HG03139 (cell line): ENCODE results near the gene ZNF470.
A peak's percentile ranks its signal among the peaks of the same experiment; 100 is the strongest.

Source experiments
- ATAC-seq: cut with Tn5 transposase; IDR thresholded peaks from one replicate; pipeline ENCODE4 v1.9.1; 2021; ENCODE audit not compliant: unreplicated experiment

ZNF470 gene

DNA sequence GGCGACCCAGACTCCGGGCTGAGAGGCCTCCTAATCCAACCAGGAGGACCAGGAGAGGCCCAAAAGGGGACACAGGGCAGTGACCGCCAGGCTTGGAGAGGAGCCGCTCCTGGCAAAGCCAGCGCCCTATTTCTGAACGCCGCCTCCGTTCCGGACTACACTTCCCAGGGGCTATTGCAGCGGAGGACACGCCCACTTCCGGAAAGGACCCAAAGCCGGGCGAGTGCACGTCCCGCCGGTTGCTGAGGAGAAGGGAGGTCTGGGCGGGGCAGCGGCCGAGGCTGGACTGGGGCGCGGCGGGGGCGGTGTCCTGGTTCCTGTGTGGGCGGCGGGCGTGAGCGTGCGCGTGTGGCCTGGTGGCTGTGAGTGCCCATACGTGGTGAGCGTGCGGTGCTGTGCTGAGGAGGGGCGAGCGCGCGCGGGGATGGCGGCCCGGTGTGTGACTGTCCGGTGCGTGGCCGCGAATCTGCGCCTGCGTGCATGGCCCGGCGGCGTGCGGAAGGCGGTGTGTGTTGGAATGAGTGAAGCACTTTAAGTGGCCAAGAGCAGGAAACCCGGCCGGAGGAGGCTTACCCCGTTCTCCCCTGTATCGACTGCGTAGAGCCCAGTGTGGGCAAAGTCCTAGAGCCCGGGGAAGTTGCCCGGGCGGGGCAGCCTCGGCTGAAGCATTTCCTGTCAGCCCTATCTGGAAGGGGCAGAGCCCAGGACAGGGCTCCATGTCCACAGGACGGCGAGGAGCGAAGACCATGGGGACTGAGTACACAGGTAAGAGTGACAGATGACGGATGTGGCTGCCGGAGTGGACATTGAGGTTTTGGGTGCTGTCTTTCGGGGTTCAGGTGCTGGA, at the start of gene ZNF470:
Gene ZNF470, plus strand, starts transcription at position 195 of the 847 bp plus-strand sequence. CDS start 2,844 bp downstream, outside the sequence.
- peak; percentile 99 for ATAC-seq

DNA sequence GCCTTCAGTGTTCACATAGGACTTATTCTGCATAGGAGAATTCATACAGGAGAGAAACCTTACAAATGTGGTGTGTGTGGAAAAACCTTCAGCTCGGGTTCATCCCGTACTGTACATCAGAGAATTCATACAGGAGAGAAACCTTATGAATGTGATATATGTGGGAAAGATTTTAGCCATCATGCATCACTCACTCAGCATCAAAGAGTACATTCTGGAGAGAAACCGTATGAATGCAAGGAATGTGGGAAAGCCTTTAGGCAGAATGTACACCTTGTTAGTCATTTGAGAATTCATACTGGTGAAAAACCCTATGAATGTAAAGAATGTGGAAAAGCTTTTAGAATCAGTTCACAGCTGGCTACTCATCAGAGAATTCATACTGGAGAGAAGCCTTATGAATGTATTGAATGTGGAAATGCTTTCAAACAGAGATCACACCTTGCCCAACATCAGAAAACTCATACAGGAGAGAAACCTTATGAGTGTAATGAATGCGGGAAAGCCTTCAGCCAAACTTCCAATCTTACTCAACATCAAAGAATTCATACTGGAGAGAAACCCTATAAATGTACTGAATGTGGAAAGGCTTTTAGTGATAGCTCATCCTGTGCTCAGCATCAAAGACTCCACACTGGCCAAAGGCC, 41.9 kb upstream of the ZNF470 start:
- ATAC-seq, result no peak

DNA sequence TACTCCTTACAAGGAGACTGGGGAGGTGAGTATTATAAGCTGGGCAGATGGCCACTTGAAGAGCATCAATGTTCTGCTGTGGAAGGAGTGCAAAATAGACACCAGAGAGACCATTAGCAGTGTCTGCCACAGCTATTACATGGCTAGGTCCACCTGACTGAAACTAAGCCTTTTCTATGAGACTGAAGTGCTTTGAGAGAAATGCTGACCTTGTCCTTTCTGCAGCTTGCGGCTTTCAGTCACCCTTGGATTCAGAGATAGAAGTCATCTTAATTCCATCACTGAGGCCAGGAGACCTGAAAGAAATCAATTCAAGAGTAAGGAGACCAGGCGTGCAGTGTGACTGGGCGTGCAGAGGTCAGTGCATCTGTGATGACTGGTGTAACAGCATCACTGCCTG, 29.8 kb upstream of the ZNF470 start:
- no peak for ATAC-seq

DNA sequence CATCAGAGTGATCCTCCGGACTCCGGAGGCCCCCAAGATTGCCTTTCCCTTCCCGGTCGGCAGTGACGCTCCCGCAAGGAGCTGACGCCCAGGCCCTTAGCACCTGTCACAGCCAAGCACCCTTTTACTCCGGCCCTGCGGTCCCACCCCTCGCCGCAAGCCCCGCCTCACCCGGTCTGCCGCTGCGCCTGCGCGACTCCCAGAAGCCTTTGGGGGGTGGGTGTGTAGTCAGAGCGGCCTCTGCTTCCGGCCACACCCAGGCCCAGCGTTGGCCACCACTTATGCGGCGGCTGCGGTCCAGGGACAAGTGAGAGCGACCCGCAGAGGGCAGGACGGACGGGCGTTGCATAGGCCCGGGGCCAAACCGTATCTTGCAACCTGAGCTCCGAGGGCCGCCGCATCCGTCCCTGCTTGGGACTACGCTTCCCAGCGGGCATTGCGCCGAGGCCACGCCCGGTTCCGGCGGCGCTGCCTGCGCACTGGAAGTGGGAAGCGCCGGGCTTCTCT, 29.0 kb upstream of the ZNF470 start:
- ATAC-seq, result peak; percentile 86

DNA sequence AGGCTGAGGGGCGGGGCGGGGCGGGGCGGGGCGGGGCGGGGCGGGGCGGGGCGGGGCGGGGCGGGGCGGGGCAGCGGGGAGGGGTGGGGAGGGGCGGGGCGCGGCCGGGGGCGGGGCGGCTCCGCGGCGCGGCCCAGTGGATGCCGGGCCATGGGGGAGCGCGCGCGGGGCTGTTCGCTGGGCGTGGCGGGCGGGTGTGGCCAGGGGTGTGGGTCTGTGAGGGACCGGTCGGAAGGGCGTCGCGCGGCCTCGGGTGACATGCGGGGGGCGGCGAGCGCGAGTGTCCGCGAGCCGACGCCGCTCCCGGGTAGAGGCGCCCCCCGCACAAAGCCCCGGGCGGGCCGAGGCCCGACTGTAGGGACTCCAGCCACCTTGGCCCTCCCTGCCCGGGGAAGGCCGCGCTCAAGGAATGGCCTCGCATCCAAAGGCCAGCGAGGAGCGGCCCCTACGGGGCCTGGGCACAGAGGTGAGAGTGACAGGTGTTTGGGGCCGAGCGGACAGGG, 28.5 kb upstream of the ZNF470 start, which contains the start of gene ZFP28:
Gene ZFP28, plus strand, starts transcription at position 188 of the 503 bp plus-strand sequence. Its CDS starts 71 bp downstream, at position 259.
- ATAC-seq, result peak; percentile 47

DNA sequence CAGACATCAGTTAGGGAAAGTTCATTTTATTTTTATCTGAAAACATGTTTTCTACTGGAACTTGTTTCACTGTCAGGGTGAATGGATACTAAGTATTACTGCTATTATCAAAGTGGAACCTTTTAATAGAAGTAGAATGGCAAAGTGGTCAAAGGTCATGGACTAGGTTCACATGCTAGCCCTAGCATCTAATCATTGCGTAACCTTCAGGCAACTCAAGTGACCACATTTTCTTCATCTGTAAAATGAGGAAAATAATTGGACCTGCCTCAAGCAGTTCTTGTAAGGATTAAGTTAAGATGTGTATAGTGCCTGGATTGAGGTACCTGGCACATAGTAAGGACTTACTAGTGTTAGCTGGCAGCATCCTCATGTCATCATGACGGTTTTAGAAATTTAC, 23.5 kb upstream of the ZNF470 start:
- ATAC-seq, result no peak

DNA sequence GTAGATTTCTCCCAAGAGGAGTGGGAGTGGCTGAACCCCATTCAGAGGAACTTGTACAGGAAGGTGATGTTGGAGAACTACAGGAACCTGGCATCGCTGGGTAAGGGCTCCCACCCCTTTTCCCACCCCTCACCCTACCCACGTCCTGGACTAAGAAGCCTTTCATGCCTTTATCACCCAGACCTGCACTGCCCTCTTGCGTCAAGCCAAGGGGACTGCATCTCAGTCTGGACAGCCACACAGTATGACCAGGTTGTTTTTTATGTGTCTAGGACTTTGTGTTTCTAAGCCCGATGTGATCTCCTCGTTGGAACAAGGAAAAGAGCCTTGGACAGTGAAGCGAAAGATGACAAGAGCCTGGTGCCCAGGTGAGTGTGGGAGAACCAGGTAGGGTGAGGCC, 19.7 kb upstream of the ZNF470 start:
- ATAC-seq, result no peak

DNA sequence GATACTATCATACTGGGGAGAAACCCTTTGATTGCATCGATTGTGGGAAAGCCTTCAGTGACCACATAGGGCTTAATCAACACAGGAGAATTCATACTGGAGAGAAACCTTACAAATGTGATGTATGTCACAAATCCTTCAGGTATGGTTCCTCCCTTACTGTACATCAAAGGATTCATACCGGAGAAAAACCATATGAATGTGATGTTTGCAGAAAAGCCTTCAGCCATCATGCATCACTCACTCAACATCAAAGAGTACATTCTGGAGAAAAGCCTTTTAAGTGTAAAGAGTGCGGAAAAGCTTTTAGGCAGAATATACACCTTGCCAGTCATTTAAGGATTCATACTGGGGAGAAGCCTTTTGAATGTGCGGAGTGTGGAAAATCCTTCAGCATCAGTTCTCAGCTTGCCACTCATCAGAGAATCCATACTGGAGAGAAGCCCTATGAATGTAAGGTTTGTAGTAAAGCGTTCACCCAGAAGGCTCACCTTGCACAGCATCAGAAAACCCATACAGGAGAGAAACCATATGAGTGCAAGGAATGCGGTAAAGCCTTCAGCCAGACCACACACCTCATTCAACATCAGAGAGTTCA, 12.9 kb upstream of the ZNF470 start:
- no peak for ATAC-seq

DNA sequence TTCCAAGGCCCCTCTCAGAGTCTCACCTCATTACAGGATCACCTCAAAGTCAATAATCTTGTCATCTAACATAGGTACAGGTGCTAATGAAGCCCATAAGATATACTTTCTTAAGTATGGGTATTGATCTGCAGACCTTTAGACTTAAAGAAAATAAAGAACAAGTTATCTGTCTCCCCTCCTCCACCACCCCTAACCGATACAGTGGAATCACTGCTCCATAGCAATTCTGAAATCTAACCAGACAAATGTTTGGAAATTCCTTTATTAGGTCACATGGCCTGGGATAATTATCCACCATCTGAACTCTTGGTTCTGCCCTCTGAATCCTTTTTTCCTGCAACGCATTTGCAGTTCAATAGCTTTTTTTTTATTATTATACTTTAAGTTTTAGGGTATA, 4.5 kb upstream of the ZNF470 start:
- ATAC-seq, result no peak

DNA sequence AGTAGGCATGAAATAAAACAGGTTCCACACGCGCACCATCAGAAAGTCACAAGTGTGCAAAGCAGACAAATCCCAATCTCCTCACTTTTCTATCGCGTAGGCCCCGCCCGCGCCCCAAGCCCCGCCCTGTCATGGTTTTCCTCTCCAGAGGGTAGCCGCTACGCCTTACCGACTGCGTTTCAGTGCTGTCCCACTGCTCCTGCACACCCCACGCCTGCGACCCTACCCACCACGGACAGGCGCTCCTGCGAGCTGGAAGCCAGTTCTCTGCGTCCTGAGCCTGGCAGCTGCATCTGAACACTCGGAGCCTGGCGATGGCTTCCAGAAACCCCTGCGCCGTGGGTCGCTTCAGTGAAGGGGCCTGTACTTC, 379 bp upstream of the ZNF470 start:
- ATAC-seq, result peak; percentile 36

DNA sequence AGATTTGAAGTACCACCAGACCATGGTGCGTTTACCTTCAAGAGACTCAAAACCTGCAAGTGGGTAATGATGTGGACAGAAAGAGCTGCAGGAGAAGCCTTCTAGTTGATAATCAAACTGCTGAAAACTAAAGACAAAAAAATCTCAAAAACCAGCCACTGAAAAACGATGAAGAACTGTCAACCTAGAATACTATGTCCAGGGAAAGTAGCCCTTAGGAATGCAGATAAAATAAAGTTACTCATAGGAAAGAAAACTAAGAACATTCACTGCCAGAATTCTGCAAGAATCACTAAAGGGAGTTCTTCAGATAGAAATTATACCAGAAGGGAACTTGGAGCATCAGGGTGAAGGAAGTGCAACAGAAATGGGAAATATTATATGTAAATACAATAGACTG, 5.3 kb downstream of the ZNF470 start:
- ATAC-seq, result no peak

DNA sequence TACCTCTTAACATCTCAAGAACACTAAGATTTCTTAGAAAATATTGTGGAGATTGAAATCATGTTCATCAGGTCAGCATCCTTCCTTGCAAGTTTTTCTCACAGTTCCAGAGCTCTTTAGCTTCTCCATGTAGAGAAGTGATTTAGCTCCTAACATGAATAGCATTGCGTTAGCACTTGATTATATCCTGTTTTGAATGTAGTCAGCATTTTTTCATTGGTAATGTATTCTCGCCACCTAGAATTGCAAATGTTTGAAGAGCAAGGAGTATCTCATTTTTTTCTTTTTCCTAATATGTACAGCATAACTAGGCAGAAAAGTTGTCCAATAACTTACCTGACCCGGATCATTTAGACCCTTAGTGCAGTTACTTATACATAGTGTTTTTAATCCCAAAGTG, 6.6 kb downstream of the ZNF470 start:
- ATAC-seq, result no peak

DNA sequence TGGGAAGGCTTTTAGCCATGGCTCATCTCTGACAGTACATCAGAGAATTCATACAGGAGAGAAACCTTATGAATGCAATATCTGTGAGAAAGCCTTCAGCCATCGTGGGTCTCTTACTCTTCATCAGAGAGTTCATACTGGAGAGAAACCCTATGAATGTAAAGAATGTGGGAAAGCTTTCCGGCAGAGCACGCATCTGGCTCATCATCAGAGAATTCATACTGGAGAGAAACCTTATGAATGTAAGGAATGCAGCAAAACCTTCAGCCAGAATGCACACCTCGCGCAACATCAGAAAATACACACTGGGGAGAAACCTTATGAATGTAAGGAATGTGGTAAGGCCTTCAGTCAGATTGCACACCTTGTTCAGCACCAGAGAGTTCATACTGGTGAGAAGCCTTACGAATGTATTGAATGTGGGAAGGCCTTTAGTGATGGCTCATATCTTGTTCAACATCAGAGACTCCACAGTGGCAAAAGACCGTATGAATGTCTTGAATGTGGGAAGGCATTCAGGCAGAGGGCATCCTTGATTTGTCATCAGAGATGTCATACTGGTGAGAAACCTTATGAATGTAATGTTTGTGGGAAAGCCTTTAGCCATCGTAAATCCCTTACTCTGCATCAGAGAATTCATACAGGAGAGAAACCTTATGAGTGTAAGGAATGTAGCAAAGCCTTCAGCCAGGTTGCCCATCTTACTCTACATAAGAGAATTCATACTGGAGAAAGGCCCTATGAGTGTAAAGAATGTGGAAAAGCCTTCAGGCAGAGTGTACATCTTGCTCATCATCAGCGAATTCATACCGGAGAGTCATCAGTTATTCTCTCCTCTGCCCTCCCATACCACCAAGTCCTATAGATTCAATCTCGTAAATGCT, 10.7 kb downstream of the ZNF470 start:
- ATAC-seq, result no peak

DNA sequence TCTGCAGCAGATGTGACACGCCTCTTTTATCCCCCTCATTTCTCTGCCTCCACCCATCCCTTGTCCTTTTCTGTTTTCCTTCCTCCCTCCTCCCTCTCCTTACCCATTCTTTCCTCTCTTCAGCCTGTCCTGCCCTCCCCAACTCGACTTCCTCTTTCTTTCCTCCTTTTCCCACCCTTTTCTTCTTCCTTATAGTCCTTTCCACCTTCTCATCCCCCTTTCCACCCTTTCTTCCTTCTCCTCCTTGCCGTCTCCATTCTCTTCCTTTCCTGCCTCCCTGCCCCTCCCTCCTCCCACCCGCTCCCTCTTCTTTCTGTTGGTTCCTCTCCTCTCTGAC, 27.1 kb downstream of the ZNF470 start:
- ATAC-seq, result no peak

DNA sequence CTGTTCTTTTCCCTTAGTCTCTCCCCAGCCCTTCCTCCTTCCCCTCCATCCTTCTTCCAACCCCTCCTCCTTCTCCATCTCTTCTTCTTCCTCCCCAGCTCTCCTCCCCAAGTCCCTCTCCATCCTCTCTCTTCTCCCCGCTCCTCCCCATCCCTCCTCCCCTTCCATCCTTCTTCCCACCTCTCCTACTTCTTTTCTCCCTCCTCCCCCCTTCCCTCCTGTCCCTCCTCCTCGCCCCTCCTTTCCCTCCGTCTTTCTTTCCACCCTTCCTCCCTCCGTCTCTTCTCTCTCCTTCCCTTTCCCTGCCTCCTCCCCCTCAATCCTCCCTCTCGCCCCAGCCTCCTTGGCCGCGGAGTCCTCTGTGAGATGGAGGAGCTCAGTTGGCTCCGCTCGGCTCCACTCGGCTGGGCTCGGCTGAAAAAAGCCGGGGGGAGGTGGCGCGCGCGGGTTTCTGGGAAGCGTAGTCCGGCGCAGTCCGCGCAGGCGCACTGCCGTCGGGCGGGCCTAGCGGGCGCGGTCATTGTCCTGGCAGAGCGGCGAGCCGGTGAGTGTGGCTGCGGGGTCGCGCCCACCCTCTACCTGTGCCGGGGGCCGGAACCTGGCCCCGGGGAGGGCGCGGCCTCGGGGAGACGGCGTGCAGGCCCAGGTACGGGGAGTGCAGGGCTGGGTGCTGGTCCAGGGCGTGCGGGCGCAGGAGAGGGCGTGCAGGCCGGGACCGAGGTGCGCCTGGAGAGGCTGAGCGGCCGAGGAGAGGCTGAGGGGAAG, 27.7 kb downstream of the ZNF470 start, which contains the start of gene ZNF71:
Gene ZNF71, plus strand, starts transcription at position 520 of the 765 bp plus-strand sequence. CDS start 6,257 bp downstream, outside the sequence.
- ATAC-seq, result peak; percentile 88

DNA sequence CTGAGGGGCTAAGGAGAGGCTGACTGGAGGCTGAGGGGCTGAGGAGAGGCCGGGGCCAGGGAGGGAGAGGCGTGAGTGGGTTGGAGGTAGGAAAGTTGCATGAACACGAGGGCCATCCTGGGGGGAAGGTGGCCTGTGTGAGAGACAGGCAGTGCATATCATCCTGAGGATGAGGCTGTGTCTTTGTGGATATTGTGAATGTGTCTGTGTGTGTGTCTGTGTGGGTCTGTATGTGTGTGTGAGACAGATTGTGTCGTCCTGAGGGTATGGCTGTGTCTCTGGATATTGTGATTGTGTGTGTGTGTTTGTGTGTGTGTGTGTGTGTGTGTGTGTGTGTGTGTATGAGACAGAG, 28.3 kb downstream of the ZNF470 start:
- peak; percentile 26 for ATAC-seq

DNA sequence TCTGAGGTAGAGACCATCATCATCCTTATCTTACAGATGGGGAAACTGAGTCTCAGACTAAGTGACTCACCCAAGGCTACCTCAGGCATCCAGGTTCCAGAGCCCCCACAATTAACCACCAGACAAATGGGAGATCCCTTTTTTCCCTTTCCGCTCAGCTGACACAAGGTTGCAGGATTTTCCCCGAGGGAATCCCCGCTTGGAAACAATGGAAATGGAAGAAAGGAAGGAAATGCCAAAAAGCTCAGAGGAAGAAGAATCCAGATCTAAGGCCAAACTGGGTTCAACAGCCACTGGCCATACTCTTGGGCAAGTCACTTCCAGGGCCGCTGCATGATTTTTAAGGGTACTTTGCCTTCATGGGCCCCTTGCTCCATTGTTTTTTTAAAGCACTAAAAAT, 29.4 kb downstream of the ZNF470 start:
- ATAC-seq, result no peak

DNA sequence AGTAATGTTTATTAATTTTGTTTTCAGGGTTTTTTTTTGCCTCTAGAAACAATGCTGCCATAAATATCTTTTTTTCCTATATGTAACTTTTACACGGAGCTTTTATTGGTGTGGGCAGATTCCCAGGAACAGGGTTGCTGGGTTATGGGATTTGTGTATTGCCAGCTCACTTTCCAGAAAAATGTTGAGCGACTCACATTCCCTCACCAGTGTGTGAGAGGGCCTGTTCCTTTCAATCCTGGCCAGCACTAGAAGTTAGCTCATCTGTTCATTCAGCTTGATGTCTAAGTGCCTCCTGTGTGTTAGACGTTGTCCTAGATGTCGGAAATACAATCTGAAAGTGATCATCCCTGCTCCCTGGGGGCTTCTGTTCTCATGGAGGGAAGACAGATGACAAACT, 30.4 kb downstream of the ZNF470 start:
- no peak for ATAC-seq

DNA sequence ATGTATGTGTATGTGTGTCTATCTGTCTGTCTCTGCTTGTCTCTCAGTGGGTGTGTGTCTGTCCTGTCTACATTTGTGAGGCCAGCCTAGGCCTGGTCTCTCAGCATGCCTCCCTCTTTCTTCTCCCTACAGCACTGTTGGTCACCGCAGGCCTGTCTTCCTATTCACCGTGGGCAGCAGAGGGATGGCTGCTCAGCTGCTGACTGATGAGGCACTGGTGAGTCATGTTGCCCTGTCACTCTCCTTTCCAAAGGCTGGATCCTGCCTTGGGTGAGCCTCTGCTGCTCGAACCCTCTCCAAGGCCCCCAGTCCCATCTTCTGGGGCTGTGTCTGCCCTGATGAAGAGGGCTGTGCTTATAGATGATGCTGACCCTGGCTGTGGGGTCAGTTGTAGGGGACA, 34.1 kb downstream of the ZNF470 start:
- no peak for ATAC-seq

DNA sequence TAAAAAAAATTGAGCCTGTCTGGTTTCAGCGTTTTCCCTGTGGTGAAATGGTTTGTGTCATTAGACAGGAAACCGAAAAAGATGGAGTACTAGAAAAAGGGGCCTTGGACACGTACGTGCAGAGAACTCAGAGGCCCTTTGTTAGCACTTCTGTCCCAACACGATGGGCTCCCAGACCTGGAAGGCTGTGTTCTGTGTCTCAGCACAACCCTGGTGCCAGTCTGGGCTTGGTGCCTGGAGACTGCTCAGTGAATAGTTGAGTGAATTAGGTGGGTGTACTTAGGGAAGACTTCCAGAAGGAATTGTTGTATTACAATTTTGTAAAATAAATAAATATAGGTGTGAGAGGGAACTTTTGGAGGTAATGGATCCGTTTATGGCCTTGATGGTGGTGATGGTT, 36.6 kb downstream of the ZNF470 start:
- ATAC-seq, result no peak
